Astrocyte of the cerebellum (primary cell): ENCODE data around the gene PRDM16.

Source experiments
- DNase-seq: peaks from one replicate; pipeline ENCODE4 v3.0.0-alpha.2; 2011; ENCODE audit warnings: low read depth
- H3K4me3 ChIP-seq: 2 replicates; pipeline ENCODE4 v1.5.1; 2011; ENCODE audit warnings: mild to moderate bottlenecking, low read depth, low read length, moderate library complexity
- CTCF ChIP-seq: IDR thresholded peaks from 2 replicates; pipeline ENCODE4 v1.5.1; 2012; ENCODE audit warnings: low read length, low read depth, moderate library complexity, mild to moderate bottlenecking; ENCODE audit errors: missing control alignments
- in situ Hi-C: cut with HindIII; loops from 2 replicates; pipeline ENCODE4 v1.10.0; 2017; ENCODE audit warnings: low sequenced_read_pairs

Gene PRDM16

DNA sequence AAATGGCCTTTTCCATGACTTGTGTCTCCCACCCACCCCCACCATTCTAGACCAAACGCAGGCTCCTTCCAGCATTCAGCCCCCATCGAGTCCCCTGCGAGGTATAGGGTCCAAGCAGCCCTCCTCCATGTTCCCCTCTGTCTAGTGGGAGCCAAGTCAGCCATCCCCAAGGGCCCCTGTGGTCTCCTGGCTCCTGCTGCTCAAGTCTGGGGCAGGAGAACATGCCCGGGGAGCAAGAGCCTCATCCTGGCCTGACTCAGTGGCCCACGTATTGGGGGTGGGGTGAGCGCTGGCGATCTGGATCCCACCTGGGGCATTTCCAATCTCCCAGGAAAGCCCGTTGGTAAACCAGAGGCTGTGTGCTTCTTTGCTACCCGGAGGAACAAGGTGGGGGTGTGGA is 4.1 kb upstream of the PRDM16 start:
- no peak for TF ChIP-seq CTCF
- no peak for DNase-seq
- in situ Hi-C loops, result no loop called here
- H3K4me3 ChIP-seq, result no peak overlapping the region

GRCh38 chr1:3065396-3065795 is 3.6 kb upstream of the PRDM16 start:
- in situ Hi-C loops, result no loop called here
- no peak overlapping the region for H3K4me3 ChIP-seq
- DNase-seq, result no peak
- TF ChIP-seq CTCF, result no peak

- H3K4me3 ChIP-seq, result no peak overlapping the region
- no peak for TF ChIP-seq CTCF
- no peak for DNase-seq
- in situ Hi-C loops, result no loop called here
These were observed 3.2 kb upstream of the PRDM16 start for GRCh38 chr1:3065797-3066196.

- no peak overlapping the region for H3K4me3 ChIP-seq
- no peak for DNase-seq
- TF ChIP-seq CTCF, result peak; percentile 37
- in situ Hi-C loops, result no loop called here
These were observed 2.7 kb upstream of the PRDM16 start for GRCh38 chr1:3066250-3066711.

DNA sequence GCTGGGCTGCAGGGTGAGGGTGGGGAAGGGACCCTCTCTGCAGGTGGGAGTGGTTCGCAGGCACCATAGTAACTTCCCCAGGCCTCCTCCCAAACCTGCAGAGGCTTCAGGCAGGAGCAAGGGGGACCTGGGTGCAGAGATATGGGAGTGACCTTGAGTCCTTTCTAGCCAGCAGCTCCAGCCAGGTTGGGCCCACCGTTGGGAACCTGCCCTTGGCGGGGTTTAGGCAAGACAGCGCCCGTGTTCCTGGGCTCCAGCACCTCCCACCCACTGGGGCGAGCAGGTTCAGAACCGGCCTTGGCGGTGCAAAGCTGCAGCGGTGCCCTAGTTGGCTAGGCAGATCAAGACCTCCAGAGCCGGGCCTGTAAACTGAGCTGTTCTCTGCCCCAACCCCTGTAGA is 2.2 kb upstream of the PRDM16 start:
- TF ChIP-seq CTCF, result no peak
- DNase-seq, result no peak
- in situ Hi-C loops, result no loop called here
- H3K4me3 ChIP-seq, result no peak overlapping the region

- in situ Hi-C loops, result no loop called here
- H3K4me3 ChIP-seq, result peak overlapping the region; percentile 41
- DNase-seq, result no peak
- TF ChIP-seq CTCF, result no peak
These were observed 1.7 kb upstream of the PRDM16 start for GRCh38 chr1:3067301-3067670.
